IMR-90 (cell line): Measurements from ENCODE around the gene NKX6-1.

Experiments used
- CHD1 ChIP-seq: IDR thresholded peaks from 2 replicates; pipeline ENCODE4 v1.6.1; 2012; ENCODE audit warnings: low read depth, low read length, improper control_type of control experiment
- CTCF ChIP-seq: conservative IDR thresholded peaks from 2 replicates; pipeline ENCODE4 v1.5.1; 2012; ENCODE audit warnings: mild to moderate bottlenecking, low read depth, low read length, improper control_type of control experiment
- MAFK ChIP-seq: IDR thresholded peaks from 2 replicates; pipeline ENCODE4 v1.6.1; 2012; ENCODE audit warnings: low read depth, low read length, improper control_type of control experiment
- POLR2A ChIP-seq: IDR thresholded peaks from 2 replicates; pipeline ENCODE4 v1.6.1; 2012; ENCODE audit warnings: mild to moderate bottlenecking, low read depth, low read length
- RFX5 ChIP-seq: IDR thresholded peaks from 2 replicates; pipeline ENCODE4 v1.8.0; 2012; ENCODE audit warnings: low read depth, mild to moderate bottlenecking, low read length, moderate library complexity
- SMC3 ChIP-seq: fragments of 150-350 bp; IDR thresholded peaks from 2 replicates; pipeline ENCODE4 v1.6.1; 2016; ENCODE audit warnings: low read depth, mild to moderate bottlenecking, antibody characterized with exemption, low read length, moderate library complexity
- USF2 ChIP-seq: fragments of 150-350 bp; IDR thresholded peaks from 2 replicates; pipeline ENCODE4 v1.6.1; 2017; ENCODE audit warnings: mild to moderate bottlenecking, antibody characterized with exemption, low read length, low read depth

GRCh38 chr4:84527391-84527790 is 28.3 kb upstream of the NKX6-1 start:
- TF ChIP-seq CTCF (no peak), MAFK (no peak), SMC3 (no peak), POLR2A (no peak), CHD1 (no peak), RFX5 (no peak), USF2 (no peak)
